Fibroblast of the conjunctiva (primary cell): ENCODE results near the gene BEST2.

ENCODE experiments used
- DNase-seq: peaks from one replicate; pipeline ENCODE4 v3.0.0-alpha.2; 2010; ENCODE audit warnings: low read depth

The BEST2 gene

GRCh38 chr19:12770922-12771321, 19.3 kb downstream of the BEST2 start:
- no peak for DNase-seq

DNA sequence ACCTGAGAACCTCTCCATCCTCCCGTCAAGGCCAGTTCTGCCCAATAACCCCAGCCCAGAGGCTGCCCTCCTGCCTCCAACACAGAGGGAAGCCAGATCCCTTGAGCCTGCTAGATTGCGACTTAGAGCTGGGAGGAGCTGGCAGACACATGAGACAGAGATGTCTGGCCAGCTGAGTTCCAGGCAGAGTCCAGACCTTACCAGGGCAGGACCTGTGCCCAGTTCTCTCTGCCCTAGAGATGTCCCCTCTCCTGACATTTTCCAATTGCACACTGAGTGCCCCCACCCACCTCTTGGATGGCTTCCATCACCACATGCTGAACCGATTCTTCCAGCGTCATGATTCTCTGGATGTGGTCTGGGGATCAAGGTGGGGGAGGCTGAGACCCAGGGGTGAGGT, 20.7 kb downstream of the BEST2 start:
- no peak for DNase-seq

DNA sequence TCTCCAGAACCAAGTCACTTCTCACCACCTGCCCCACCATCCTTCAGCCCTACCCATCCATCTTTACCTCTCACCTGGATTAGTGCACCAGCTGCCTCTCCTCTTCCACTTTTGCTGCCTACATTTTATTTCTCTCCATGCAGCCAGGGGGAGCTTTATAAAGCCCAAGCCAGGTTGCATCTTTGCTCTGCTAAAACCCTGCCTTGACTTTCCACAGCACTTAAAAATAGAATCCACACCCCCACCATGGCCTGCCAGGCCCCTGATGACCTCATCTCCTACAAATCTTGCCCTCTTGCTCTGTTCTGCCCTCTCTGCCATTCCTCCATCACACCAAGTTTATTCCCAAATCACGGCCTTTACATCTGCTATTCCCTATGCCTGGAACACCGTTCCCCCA, 22.0 kb downstream of the BEST2 start:
- DNase-seq, result no peak

- no peak for DNase-seq
Observed at GRCh38 chr19:12774588-12775555, 23.3 kb downstream of the BEST2 start, which contains the start of gene HOOK2. Gene HOOK2 (minus strand): TSS chr19:12775552. CDS start chr19:12775449, 103 bp downstream.

DNA sequence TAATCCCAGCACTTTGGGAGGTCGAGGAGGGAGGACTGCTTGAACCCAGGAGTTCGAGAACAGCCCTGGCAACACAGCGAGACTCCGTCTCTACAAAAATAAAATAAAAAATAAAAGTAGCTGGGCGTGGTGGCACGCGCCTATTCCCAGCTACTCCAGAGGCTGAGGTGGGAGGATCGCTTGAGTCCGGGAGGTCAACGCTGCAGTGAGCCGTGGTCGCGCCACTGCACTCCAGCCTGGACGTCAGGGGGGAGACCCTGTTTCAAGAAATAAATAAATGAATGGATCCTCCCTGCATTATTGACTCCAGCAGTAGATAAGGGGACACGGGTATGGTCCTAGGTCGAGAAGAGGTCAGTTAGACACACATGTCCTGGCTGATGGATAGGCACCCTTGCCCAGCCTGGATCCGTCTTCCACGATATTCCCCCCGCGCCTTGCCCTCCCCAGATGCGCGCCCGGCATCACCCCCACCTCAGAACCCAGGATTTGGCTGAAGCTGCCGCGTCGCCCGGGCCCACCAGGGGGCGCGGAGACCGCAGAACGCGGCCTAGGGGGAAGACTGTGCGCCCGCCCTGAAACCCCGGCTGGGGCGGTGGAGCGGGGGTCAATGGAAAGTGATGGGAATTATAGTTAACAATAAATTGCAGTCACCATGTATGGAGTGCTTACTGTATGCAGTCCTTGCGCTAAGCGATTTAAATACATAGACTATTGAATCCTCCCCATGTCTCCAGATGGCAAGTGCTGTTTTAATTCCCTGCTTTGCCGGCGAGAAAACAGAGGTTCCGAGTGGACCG, 25.8 kb downstream of the BEST2 start:
- DNase-seq, result no peak

DNA sequence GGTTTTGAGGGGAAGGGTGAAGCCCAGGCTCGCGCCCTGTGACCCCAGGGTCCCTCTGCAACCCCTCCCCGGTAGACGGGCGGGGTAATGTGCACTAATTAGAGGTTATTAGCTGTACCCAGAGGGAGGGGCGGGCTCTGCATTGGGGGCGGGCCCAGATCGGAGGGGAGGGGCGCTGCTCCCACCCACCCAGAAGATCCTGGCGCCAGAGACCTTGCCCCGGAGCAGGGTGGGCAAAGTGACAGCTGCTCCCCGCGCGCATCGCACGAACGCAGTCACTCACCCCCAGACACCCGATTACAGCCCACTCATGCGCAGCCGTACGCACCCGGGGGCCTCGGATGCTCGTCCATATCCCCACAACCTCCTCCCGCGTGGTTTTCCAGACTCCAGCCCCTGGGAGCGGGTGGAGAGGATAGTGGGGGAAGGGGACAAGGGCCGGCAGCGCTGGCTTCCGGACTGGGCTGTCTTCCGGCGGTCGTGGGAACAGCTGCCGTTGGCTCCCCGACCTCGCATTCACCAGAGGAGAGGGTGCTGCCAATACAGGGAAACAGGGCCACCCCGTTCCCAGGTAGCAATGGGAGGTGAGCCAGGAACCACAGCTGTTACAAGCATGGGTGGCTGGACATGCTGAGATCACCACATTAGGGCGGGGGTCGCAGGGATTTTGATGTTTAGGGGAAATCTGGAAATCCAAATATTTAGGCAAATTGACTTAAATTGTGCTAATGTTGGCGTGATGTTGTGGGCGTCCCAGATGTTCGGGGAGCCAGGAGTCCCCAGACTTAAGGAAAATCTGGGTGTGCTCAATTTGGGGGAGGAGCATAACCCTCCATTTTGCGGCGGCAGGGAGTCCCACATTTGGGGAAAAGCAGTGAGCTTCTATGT, 26.7 kb downstream of the BEST2 start:
- peak; percentile 51 for DNase-seq

DNA sequence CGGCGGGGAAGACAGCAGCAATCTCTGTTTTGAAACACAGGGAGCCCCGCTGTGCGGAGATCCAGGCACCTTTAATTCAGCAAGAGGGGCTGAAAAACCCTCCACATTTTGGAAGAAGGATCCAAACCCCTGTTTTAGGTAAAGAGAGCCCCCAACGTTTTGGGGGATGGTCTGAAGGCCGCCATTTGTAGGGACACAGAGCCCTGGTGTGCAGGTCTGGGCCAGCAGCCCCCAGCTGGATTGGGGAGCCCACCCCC, 27.2 kb downstream of the BEST2 start:
- no peak for DNase-seq

- DNase-seq, result peak; percentile 84
Observed at GRCh38 chr19:12779162-12779993, 27.8 kb downstream of the BEST2 start.

GRCh38 chr19:12782174-12782423, 30.5 kb downstream of the BEST2 start:
- no peak for DNase-seq

DNA sequence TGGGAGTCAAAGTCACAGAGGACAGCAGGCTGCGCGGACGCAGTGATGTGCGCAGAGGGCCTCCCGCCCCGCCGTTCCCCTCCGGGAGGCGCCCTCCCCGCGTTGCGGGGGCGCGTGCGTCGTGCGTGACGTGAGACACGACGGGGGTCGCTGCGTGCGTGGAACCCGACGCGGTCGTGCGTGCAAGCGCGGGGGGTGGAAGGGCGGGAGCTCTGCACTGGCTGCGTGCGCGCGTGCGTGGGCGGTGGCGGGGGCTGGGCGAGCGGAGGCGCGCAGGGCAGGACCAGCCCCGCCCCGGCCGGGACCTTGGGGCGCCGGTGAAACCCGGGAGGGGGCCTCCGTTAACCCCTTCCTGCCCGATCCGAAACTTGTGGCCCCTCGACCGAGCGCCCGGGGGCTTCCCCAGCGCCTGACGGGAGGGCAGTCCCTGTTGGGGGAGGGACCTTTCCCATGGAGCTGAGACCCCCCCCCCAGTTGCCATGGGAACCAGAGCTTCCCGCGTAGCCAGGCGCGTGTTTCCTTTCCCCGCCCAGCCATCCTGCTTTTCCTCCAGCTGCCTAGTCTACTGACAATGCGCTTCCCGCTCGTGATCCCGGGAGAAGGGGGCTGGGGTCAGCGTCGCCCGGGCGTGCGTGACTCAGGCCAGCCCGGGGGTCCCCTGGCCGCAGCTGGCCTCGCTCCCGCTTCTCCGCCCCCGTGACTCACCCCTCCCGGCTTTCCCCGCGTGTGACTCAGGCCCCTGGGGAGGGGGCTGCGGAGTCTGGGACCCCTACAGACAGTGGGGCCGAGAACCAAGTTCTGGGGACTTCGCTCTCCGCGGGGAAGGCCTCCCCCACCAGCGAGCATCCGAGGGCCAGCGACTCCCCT, 31.1 kb downstream of the BEST2 start:
- DNase-seq, result no peak

DNA sequence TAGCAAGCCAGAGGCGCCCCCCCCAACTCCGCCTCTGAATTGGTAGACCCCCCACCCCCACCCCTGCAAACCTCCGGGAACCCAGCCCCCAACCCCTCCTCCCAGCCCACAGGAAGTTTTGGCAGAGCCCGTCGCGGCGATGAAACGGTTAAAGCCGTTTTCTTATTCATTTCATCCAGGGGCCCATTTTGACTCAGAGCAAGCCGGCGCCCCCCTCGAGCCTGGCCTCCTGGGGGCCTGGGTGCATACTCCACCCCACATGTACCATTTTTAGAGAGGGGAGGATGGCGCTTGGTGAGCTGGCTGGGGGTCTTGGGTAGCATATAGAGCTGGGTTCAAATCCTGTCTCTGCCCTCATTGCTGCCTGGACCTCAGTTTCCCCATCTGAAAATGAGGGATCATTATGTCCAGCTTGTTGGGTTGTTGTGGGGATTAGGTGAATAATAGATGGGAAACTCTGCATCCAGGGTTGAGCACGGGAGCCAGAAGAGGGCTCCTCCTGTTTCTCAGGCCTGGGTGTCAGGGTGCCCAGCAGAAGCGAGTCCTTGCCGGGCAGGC, 31.8 kb downstream of the BEST2 start:
- no peak for DNase-seq

DNA sequence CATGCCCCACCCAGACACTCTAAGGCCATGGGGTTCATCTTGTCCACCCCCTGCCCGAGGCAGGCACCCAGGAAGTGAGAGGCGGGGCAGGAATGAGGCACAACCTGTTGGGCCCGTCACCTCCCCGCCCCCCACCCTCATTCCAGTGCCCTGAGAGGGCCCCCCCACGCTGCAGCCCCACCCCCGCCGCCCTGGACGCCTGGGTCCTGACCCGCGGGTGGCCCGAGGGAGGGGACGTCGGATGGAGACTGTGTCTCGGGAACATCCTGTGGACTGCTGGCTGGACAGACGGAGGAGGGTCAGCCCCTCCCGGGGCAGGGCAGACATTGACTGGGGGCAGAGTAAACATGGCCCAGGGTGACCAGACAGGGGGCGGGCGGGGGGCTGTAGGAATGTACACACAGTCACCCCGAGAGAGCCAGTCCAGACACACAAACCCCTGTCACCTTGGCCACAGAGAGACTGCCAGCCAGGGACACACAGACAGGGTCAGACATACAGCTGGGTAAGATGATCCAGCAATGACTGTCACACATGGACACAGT, 32.3 kb downstream of the BEST2 start:
- DNase-seq, result no peak

- DNase-seq, result no peak
Observed at GRCh38 chr19:12784394-12784870, 32.8 kb downstream of the BEST2 start.

DNA sequence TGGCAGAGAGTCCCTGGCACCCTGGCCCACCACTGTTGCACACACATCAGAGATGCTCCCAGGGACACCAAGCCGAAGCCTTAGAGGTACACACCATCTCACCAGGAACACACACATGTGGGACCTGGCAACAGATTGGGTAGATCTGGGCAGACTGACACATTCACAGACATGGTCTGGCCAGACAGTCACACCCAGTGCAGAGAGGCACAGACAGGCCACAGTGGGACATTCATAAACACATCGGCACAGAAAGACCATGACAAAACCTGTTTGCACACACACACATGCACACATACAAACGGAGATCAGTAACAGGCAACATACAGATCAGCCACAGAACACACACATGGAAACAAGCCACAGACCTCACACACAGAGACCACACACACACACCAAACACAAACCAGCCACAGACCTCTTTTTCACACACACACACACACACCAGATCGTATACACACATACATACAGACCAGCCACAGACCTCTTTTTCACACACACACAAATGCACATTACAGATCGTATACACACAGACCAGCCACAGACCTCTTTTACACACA, 33.4 kb downstream of the BEST2 start:
- DNase-seq, result no peak

GRCh38 chr19:12785431-12786031, 33.9 kb downstream of the BEST2 start:
- no peak for DNase-seq

GRCh38 chr19:12786141-12786870, 34.7 kb downstream of the BEST2 start:
- DNase-seq, result no peak

- no peak for DNase-seq
Observed at GRCh38 chr19:12786952-12787351, 35.4 kb downstream of the BEST2 start.

DNA sequence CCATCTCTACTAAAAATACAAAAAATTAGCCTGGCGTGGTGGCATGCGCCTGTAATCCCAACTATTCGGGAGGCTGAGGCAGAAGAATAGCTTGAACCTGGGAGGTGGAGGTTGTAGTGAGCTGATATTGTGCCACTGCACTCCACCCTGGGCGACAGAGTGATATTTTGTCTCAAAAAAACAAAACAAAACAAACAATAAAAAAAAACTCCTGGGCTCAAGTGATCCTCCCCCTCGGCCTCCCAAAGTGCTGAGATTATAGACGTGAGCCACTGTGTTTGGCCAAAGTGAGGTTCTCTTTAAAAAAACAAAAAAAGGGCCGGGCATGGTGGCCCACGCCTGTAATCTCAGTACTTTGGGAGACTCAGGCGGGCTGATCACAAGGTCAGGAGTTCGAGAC, 35.9 kb downstream of the BEST2 start:
- DNase-seq, result no peak
